ENCODE data around the gene RBM27. TPM values are rescaled to one million over a fixed set of nuclear protein-coding genes. Genes with fewer than 3 reads are reported as not detected.

Gene RBM27
- 11.5 and 13.4 TPM in 2 replicates for total RNA-seq

GRCh38 chr5:146203011-146203871, at the start of gene RBM27:
TSS of gene RBM27 (plus strand) at chr5:146203605. CDS start at chr5:146203766, 161 bp downstream.

Other genes with a start within 250 kb of the RBM27 start
- gene PLAC8L1, start 98.0 kb upstream of the RBM27 start, total RNA-seq, result 0.23 TPM in 1 of 2 replicates, not detected in the other
- gene LARS1, start 21.0 kb upstream of the RBM27 start, total RNA-seq, result 68.7 and 76.3 TPM in 2 replicates
- not detected in 2 replicates for gene POU4F3, start 135.2 kb downstream of the RBM27 start, total RNA-seq
- 37.9 and 41.7 TPM in 2 replicates for gene TCERG1, start 243.7 kb downstream of the RBM27 start, total RNA-seq